Measurements from ENCODE around the gene CPAMD8.

CPAMD8 gene

GRCh38 chr19:16914421-16914820 is 112.2 kb downstream of the CPAMD8 start:
- no peak for TF ChIP-seq CTCF (IDR thresholded peaks at IDR 0.05; ENCODE audit: low read depth, low read length)
- DNase-seq (ENCODE audit: extremely low read depth, low read depth): no peak

GRCh38 chr19:16912780-16913179 is 113.8 kb downstream of the CPAMD8 start:
- no peak for DNase-seq (ENCODE audit: extremely low read depth, low read depth)
- TF ChIP-seq CTCF (IDR thresholded peaks at IDR 0.05; ENCODE audit: low read depth, low read length): no peak

- TF ChIP-seq CTCF (IDR thresholded peaks at IDR 0.05; ENCODE audit: low read depth, low read length): no peak
- DNase-seq (ENCODE audit: extremely low read depth, low read depth): no peak
Measured at GRCh38 chr19:16911046-16911445, 115.6 kb downstream of the CPAMD8 start.

- DNase-seq (ENCODE audit: extremely low read depth, low read depth): no peak
- TF ChIP-seq CTCF (IDR thresholded peaks at IDR 0.05; ENCODE audit: low read depth, low read length): no peak
Measured at GRCh38 chr19:16908759-16909158, 117.9 kb downstream of the CPAMD8 start.

GRCh38 chr19:16904599-16904998 is 122.0 kb downstream of the CPAMD8 start:
- no peak for TF ChIP-seq CTCF (IDR thresholded peaks at IDR 0.05; ENCODE audit: low read depth, low read length)
- no peak for DNase-seq (ENCODE audit: extremely low read depth, low read depth)

GRCh38 chr19:16903347-16903746 is 123.3 kb downstream of the CPAMD8 start:
- TF ChIP-seq CTCF (IDR thresholded peaks at IDR 0.05; ENCODE audit: low read depth, low read length): no peak
- no peak for DNase-seq (ENCODE audit: extremely low read depth, low read depth)

GRCh38 chr19:16902545-16902944 is 124.1 kb downstream of the CPAMD8 start:
- no peak for DNase-seq (ENCODE audit: extremely low read depth, low read depth)
- no peak for TF ChIP-seq CTCF (IDR thresholded peaks at IDR 0.05; ENCODE audit: low read depth, low read length)
